SU-DHL-6 (cell line): ENCODE results near the gene DYNC1I2.

Source experiments
- H2AFZ ChIP-seq: fragments of 200-600 bp; sonication (generic); 2 replicates; pipeline ENCODE4 v1.6.1; 2014; ENCODE audit warnings: low read depth, mild to moderate bottlenecking, moderate library complexity, mixed read lengths, antibody characterized with exemption, low read length; ENCODE audit not compliant: severe bottlenecking
- H3F3A ChIP-seq: fragments of 200-600 bp; shearing (Covaris generic); 2 replicates; pipeline ENCODE4 v1.6.0; 2016; ENCODE audit warnings: antibody characterized with exemption, mild to moderate bottlenecking; ENCODE audit not compliant: insufficient read depth
- H3K27ac ChIP-seq: fragments of 200-600 bp; sonication (generic); 2 replicates; pipeline ENCODE4 v1.5.1; 2016; ENCODE audit warnings: low read depth, mild to moderate bottlenecking, low read length, moderate library complexity, mixed read lengths
- H3K27me3 ChIP-seq: fragments of 200-600 bp; sonication (generic), shearing (Covaris generic); 2 replicates; pipeline ENCODE4 v1.6.0; 2014; ENCODE audit warnings: mild to moderate bottlenecking, low read length
- H3K36me3 ChIP-seq: fragments of 200-600 bp; sonication (generic); 2 replicates; pipeline ENCODE4 v1.6.1; 2014; ENCODE audit warnings: mild to moderate bottlenecking, low read length, mixed read lengths
- H3K4me2 ChIP-seq: fragments of 300-600, 200-600 bp; shearing (Covaris generic), sonication (generic); 2 replicates; pipeline ENCODE4 v1.6.0; 2014; ENCODE audit warnings: low read length, low read depth, mild to moderate bottlenecking; ENCODE audit not compliant: poor library complexity, severe bottlenecking
- H3K4me3 ChIP-seq: fragments of 200-600 bp; sonication (generic); 2 replicates; pipeline ENCODE4 v1.5.1; 2014; ENCODE audit warnings: antibody characterized with exemption, low read length, mild to moderate bottlenecking, mixed read lengths; ENCODE audit not compliant: insufficient read depth, poor library complexity, severe bottlenecking
- H3K79me2 ChIP-seq: fragments of 200-600 bp; sonication (generic); 2 replicates; pipeline ENCODE4 v1.6.1; 2014; ENCODE audit warnings: mild to moderate bottlenecking, low read length, moderate library complexity; ENCODE audit not compliant: insufficient read depth
- H3K9ac ChIP-seq: fragments of 200-600 bp; sonication (generic); 2 replicates; pipeline ENCODE4 v1.7.0; 2014; ENCODE audit warnings: mild to moderate bottlenecking, low read length
- H3K9me2 ChIP-seq: fragments of 200-600 bp; sonication (generic); replicated peaks from 2 replicates; pipeline ENCODE4 v1.6.1; 2014; ENCODE audit warnings: low read length; ENCODE audit not compliant: insufficient read depth
- H3K9me3 ChIP-seq: fragments of 200-600 bp; sonication (generic); 2 replicates; pipeline ENCODE4 v1.6.1; 2014; ENCODE audit warnings: low read length, mixed read lengths; ENCODE audit not compliant: insufficient read depth
- H4K20me1 ChIP-seq: fragments of 200-600 bp; sonication (generic); 2 replicates; pipeline ENCODE4 v1.6.1; 2014; ENCODE audit warnings: low read depth, mild to moderate bottlenecking, antibody characterized with exemption, low read length, moderate library complexity, mixed read lengths
- EZH2phosphoT487 ChIP-seq: fragments of 200-600 bp; sonication (generic), shearing (Covaris generic); conservative IDR thresholded peaks from 2 replicates; pipeline ENCODE4 v1.6.1; 2018; ENCODE audit warnings: mild to moderate bottlenecking, antibody characterized with exemption, low read length, moderate library complexity, mixed read lengths
- TF ChIP-seq, protein P1 (sequence below): fragments of 200-600 bp; sonication (generic); IDR thresholded peaks from one replicate; pipeline ENCODE4 v1.5.1; 2017; ENCODE audit warnings: antibody characterized with exemption, mild to moderate bottlenecking, low read length, moderate library complexity; ENCODE audit not compliant: insufficient read depth, poor library complexity, severe bottlenecking

DYNC1I2 gene

GRCh38 chr2:171687287-171688128 is at the start of gene DYNC1I2:
DYNC1I2 (plus strand) TSS chr2:171687469; CDS start chr2:171690156, 2,687 bp downstream.
- TF ChIP-seq, protein P1, sequence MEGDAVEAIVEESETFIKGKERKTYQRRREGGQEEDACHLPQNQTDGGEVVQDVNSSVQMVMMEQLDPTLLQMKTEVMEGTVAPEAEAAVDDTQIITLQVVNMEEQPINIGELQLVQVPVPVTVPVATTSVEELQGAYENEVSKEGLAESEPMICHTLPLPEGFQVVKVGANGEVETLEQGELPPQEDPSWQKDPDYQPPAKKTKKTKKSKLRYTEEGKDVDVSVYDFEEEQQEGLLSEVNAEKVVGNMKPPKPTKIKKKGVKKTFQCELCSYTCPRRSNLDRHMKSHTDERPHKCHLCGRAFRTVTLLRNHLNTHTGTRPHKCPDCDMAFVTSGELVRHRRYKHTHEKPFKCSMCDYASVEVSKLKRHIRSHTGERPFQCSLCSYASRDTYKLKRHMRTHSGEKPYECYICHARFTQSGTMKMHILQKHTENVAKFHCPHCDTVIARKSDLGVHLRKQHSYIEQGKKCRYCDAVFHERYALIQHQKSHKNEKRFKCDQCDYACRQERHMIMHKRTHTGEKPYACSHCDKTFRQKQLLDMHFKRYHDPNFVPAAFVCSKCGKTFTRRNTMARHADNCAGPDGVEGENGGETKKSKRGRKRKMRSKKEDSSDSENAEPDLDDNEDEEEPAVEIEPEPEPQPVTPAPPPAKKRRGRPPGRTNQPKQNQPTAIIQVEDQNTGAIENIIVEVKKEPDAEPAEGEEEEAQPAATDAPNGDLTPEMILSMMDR = no peak
- no peak for TF ChIP-seq EZH2phosphoT487
- peak within 1 kb of the TSS; percentile 82 for H2AFZ ChIP-seq
- no peaks in the 10 kb centered on the region for H3K9me3 ChIP-seq
- no peaks in the 10 kb centered on the region for H3K9me2 ChIP-seq
- H3K4me3 ChIP-seq = peak within 1 kb of the TSS; percentile 72
- peak within 1 kb of the TSS; percentile 72 for H3K9ac ChIP-seq
- H4K20me1 ChIP-seq = no peaks in the 10 kb centered on the region
- H3K27ac ChIP-seq = peak within 1 kb of the TSS; percentile 60
- H3K27me3 ChIP-seq = no peaks in the 10 kb centered on the region
- H3K36me3 ChIP-seq = peaks cover 13% of the 10 kb centered on the region; the same call in 1 of the 2 replicates
- H3F3A ChIP-seq = no peaks in the 10 kb centered on the region; the same call in 1 of the 2 replicates
- H3K4me2 ChIP-seq = peak within 1 kb of the TSS; percentile 93
- H3K79me2 ChIP-seq = peaks cover 44% of the 10 kb centered on the region

DNA sequence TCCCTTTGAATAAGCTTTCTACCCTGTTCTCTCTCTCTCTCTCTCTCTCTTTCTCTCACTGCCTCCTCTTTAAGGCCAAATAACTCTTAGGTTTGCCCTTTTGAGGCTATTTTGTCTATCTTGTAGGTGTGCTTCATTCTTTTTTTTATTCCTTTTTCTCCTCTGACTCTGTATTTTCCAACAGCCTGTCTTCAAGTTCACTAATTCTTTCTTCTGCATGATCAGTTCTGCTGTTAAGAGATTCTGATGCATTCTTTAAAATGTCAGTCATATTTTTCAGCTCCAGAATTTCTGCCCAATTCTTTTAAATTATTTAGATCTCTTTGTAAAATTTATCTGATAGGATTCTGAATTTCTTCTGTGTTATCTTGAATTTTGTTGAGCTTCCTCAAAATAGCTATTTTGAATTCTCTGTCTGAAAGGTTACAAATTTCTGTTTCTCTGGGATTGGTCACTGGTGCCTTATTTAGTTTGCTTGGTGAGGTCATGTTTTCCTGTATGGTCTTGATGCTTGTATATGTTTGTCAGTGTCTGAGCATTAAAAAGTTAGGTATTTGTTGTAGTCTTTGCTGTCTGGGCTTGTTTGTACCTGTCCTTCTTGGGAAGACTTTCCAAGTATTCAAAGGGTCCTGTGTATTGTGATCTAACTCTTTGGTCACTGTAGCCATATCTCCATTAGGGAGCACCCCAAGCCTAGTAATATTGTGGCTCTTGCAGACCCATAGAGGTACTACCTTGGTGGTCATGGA is 35.4 kb upstream of the DYNC1I2 start:
- H3K4me2 ChIP-seq = no peak overlapping the region
- TF ChIP-seq, protein P1 = no peak
- TF ChIP-seq EZH2phosphoT487 = no peak
- no peak overlapping the region for H2AFZ ChIP-seq
- H3K9me3 ChIP-seq = peaks cover 3% of the 10 kb centered on the region; the same call in 1 of the 2 replicates
- no peaks in the 10 kb centered on the region for H3K79me2 ChIP-seq
- H3K4me3 ChIP-seq = no peak overlapping the region
- no peaks in the 10 kb centered on the region for H4K20me1 ChIP-seq
- no peak overlapping the region for H3K9ac ChIP-seq
- no peaks in the 10 kb centered on the region for H3K9me2 ChIP-seq
- 0 out of 2 replicates have a peak, but pooled peaks cover 3% of the 10 kb centered on the region for H3K36me3 ChIP-seq
- H3F3A ChIP-seq = peaks cover 6% of the 10 kb centered on the region; the same call in 1 of the 2 replicates
- no peak overlapping the region for H3K27ac ChIP-seq
- H3K27me3 ChIP-seq = no peaks in the 10 kb centered on the region

- H3K9ac ChIP-seq = no peak overlapping the region
- H3K36me3 ChIP-seq = 0 out of 2 replicates have a peak, but pooled peaks cover 3% of the 10 kb centered on the region
- no peak overlapping the region for H2AFZ ChIP-seq
- H3K4me3 ChIP-seq = no peak overlapping the region
- H3K27me3 ChIP-seq = no peaks in the 10 kb centered on the region
- H3K4me2 ChIP-seq = no peak overlapping the region
- peaks cover 6% of the 10 kb centered on the region; the same call in 1 of the 2 replicates for H3F3A ChIP-seq
- TF ChIP-seq, protein P1 = no peak
- no peak for TF ChIP-seq EZH2phosphoT487
- no peaks in the 10 kb centered on the region for H3K9me2 ChIP-seq
- H4K20me1 ChIP-seq = no peaks in the 10 kb centered on the region
- peaks cover 3% of the 10 kb centered on the region; the same call in 1 of the 2 replicates for H3K9me3 ChIP-seq
- no peaks in the 10 kb centered on the region for H3K79me2 ChIP-seq
- H3K27ac ChIP-seq = no peak overlapping the region
These were observed 34.9 kb upstream of the DYNC1I2 start for GRCh38 chr2:171652416-171652785.
